ENCODE measurements around the gene CATSPERB. TPM values are rescaled to one million over a fixed set of nuclear protein-coding genes. Genes with fewer than 3 reads are reported as not detected.
"Not testable (repeated sequence)": the region's sequence is repeated elsewhere in the genome, so short reads cannot be mapped to it uniquely, and the experiment has no call there.

CATSPERB gene
- polyA plus RNA-seq, 1 donor, result 0.40 TPM

DNA sequence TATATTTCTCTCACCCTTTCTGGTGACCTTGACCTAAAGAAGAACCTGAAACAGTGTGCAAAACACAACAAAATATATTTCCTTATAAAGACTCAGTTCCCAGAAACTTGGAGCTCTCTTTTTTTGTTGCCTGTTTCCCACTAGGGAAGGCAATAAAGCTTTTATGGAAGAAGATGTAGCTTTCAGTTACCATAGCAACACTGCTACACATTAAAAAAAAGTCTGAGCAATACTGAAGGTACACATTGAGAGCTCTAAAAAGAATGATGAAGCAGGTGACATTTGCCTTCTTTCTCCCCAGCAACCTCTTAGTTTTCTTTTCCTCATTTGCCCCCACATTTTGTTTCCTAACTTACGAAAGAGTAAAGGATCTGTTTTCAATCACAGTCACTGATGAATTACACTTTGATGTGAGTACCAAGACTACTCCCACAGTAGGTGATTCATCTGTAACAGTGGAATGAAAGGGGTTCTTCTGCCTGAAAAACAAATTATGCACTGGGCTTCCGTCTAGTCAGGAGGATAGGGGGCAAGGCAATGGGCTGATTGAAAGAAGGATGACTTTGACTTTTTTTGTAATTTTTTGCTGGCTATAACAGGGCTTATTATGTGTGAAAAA, 1.1 kb upstream of the CATSPERB start:
- no peak for DNase-seq

DNA sequence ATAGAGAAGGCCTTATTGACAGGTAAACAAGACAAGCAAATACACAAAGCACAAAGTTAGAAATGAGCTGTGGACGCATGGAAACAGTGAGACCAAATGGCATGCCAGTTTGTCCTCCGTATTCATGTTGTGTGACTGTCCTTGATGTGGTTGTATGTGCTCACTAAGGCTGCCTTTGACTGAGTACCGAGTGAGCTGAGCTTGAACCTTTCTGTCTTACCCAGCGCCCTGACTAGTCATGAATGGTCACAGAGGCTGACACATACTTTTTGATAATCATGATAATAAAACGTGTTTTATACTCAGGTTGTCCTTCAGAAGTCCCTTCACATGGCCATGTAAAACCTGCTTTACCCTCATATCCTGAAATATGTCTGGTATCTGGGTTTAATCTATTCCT, 553 bp upstream of the CATSPERB start:
- no peak for DNase-seq

DNA sequence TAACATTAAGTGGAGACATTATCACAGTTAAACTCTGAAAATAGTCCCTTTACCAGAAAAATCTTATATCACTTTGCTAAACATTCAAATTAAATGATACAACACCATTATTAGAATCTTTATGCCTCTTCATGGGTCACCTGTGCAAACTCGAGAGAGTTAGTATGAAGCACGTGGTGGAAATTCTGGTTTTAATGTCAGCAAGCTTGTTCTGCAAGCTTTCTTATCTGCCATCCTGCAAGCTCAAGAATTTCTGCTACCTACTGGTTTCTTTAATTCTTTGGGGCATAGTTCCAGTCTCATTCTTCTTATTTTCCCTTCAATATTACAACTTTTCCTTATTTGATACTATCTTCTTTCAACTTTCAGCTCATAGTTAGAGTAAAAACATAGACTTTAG, 868 bp downstream of the CATSPERB start:
- no peak for DNase-seq

DNA sequence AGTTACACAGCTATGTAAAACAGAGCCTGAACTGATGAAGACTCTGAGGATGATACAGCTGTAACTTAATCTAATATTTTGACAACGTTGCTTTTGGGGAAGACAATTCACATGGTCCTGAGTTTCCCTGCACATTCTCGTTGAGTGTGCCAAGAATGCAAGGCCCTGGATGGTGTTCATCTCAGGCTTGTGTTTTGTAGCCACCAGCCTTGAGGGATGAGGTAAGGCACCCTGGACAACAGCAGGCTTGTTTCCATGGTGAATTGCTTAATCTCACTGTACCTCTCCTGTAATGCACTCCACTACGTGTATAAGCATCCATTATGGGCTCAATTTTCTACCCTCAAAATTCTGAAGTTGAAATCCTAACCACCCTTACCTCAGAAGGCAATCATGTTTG, 2.1 kb downstream of the CATSPERB start:
- DNase-seq, result no peak

DNA sequence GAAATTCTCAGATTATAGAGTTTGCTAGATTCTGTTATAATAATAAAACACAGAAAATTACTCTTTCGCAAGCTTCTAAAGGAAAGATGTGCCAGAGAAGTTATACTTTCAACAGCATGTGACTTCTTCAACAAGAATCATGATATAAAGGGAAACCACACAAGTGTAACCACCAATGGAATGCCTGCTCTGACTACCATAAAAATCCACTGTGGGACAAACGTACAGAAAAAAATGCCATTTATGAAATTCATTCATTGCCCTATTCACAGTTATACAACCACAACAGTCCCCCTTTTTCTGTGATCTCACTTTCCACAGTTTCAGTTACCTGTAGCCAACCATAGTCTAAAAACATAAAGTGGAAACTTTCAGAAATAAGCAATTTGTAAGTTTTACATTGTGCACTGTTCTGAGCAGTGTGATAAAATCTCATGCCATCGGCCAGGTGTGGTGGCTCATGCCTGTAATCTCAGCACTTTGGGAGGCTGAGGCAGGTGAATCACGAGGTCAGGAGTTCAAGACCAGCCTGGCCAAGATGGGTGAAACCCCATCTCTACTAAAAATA, 3.2 kb downstream of the CATSPERB start:
- no peak for DNase-seq

DNA sequence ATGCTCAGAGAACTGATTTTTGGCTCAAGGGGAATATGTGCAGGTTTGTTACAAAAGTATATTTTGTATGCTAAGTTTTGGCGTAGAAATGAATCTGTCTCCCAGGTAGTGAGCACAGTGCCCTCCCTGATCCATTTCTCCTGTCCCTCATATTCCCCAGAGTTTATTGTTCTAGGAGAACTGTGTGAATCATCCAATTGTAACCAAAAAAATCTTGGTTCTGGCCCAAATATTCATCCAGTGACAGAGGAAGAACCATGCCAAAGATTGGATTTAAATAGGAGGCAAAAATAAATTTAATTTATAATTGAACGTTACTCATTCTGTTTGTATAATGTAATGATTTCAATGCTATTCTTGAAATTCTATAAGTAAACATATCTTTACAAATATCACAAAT, 4.8 kb downstream of the CATSPERB start:
- DNase-seq, result no peak

DNA sequence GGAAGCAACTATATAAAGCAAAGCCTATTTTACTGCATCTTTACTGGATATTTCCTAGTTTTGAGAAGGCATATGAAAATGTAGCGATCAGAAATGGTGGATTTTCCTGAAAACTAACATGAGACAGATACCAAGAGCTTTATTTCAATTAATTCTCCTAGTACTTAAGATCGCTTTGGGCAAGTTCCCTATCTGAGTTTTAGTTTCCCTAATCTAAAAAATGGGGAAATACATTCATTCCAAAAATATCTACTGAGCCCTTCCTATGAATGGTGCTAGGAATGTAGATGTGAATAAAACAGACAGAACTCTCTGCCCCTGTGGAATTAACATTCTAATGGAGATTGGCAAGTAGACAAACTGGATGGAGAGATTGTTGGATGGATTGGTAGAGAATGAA, 8.4 kb downstream of the CATSPERB start:
- no peak for DNase-seq

DNA sequence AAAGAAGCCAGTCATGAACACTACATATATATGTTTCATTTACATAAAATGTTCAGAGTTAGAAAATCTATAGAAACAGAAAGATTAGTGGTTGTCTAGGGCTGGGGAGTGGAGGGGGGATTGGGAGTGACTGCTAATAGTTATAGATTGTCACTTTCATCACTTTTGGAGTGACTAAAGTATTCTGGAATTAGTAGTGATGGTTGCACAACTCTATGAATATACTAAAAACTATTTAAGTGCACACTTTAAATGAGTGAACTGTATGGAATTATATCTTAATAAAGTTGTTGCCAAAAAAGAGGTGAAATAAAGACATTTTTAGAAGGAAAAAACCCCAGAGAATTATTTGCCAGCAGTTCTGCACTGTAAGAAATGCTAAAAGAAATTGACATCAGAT, 9.5 kb downstream of the CATSPERB start:
- DNase-seq, result no peak

DNA sequence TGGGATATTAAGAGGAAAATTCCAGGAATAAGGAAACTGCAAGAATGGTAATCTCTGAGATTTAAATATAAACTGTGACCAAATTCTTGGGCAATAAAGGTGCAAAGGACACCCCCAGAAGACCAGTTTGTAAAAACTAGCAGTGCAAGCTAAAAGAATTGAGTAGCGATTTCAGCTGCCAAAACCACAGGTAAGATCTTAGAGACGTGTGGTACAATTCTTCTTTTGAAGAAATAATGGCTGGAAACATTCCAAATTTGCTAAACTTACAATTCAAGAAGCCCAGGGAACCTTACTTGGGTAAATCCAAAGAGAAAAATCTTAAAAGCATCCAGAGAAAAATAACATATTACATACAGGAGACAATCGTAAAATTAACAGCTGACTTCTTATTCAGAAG, 12.0 kb downstream of the CATSPERB start:
- no peak for DNase-seq

DNA sequence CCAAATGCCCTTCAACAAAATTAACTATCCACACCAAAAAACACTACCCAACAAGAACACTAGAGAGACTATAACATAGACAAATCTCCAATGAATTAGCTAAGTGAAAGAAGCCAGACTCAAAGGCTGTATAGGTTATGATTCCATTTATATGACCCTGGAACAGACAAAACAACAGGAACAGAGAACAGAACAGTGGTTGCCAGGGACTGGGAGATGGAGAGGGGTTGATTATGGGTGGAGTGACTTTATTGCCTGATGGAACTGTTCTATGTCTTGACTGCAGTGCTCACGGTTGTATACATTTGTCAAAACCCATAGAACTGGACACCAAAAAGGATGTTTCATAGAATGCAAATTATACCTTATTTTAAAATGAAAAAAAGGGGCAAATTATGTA, 14.9 kb downstream of the CATSPERB start:
- DNase-seq, result no peak

DNA sequence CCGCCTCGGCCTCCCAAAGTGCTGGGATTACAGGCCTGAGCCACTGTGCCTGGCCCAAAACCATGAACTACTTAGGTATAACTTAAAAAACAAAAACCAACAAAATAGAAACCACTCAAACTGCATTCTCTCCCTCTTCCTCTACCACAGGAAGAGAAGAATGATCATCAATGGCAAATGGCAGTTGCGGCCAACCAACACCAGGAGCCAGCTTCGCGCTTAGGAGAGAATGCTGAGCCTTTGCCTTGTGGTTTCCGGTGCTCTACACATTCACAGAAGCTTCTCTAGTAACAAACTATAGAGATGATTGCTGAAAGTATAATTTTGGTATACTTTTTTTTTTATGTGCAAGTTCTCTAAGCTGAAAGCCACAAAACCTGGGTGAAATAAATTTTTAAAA, 17.1 kb downstream of the CATSPERB start:
- DNase-seq, result no peak

DNA sequence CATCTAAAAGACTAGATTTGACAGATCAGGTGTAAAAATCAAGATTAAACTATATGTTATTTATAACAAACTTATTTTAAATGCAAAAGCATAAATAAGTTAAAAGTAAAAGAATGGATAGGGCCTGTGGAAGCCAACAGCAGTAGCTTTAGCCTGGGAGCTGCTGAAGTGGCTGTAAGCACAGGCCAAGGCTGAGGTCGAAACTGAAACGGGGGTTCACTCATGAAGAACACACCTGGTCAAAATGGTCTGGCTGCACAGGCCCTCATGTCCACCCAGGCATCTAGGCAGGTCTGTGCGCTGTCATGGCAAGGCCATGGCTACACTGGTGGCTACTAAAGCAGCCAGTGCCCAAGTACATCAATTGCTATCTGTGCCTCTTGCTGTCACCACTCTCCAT, 23.1 kb downstream of the CATSPERB start:
- DNase-seq, result no peak

DNA sequence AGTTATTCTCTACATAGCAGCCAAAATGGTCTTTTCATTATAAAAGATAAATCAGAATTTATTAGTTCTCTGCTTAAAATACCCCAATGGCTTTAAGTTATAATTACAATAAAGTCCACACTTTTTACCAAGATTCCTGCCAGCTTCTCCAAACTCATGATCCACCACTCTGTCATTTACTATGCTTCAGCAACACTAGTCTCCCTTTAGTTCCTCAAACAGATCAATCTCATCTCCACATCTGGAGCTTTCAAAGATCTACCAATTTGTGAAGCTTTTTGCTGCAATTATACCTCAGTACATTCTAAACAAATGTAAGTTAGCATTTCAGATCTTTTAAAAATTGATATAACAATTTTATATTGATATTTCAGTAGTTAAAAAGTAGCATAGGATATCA, 24.9 kb downstream of the CATSPERB start:
- DNase-seq, result no peak

DNA sequence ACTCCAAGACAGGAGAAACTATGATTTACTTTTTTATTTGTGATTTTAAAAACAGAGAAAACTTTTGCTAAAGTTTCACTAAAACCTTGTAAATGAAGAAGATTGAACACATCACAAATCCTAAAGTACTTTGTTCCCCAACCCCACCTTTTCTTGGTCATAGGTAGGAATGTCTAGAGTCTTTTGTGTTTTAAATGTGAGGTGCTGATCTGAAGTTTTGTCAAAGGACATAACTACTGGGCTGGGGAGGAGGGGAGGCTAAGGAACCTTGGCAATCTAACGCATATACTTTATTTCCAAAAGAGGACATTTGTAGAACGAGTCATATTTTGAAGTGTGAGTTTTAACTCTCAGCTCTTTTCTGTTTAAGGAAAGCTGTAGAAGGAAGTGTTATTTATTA, 37.2 kb downstream of the CATSPERB start:
- no peak for DNase-seq

DNA sequence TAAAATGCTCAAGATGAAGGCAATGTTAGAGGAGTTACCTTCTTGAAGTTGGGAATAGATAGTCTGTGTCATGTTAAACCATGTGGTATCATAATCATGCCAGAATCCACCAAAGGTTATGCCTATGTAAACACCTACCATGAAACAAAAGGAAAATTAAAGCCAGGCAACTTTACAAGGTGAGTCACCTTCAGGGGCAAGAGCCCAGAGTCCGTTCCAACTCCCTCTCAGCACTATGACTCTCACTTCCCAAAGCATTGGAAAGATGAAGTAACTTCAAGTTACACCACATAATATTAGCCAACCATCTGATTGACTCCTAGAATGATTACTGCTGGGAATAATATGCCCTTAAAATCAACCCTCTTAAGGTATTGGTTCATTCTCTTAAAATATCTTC, 38.5 kb downstream of the CATSPERB start:
- no peak for DNase-seq

DNA sequence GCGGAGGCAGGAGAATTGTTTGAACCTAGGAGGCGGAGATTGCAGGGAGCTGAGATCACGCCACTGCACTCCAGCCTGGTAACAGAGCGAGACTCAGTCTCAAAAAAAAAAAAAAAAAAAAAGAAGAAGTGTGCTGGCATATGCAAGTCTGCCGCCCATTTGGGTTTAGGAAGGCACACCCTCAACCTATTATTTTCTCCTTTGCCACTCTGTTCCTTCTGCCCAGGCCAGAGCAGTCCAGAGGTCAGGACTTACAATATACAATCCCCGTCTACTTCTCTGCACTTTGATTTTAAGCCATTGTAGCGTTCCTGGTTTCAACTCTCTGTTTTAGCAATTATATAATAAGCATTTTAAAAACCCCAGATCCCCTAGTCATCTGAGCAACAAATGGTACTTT, 39.8 kb downstream of the CATSPERB start:
- no peak for DNase-seq

DNA sequence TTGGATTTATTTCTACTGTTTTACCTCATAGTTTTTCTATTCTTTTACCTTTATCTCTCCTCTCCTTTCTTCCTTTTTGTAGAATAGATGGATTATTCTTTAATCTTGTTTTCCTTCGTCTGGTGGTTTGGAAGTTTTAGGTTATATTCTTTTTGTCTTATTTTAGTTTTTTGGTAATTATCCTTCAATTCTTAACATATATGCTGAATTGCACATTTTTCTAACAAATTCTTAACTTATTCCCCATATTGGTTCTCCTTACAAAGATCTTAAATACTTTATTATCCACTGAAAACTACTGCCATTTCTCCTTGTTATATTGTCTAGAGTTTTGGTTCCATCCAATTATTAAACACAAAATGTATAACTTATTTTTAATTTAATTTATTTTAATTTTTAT, 42.3 kb downstream of the CATSPERB start:
- no peak for DNase-seq

DNA sequence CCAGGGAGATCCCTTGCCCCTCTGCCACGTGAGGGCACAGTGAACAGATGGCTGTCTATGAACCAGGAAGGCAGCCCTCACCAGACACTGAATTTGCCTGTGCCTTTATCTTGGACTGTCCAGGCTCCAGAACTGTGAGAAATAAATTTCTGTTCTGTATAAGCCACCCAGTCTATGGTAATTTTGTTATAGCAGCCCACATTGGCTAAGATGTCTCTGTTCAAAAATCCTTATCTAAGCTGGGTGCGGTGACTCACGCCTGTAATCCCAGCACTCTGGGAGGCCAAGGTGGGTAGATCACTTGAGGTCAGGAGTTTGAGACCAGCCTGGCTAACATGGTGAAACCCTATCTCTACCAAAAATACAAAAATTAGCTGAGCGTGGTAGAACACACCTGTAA, 44.5 kb downstream of the CATSPERB start:
- DNase-seq, result not testable (repeated sequence)

DNA sequence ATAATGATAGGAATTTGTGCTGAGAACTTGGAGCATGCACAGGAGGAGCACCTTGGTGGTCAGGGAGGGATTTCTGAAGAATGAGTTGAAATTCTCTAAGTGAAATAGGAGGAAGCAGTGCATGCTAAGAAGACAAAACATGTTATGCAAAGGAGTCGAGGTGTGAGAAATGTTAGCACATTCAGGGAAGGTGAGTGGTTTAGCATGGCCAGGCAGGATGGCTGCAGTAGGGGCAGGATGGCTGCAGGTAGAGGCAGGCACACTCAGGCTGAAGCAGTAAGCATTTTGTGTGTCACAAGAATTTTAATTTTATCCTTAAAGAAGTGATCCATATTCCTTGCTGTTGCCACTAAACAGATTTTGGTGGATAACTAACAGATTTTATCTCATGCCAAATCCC, 46.3 kb downstream of the CATSPERB start:
- DNase-seq, result no peak

DNA sequence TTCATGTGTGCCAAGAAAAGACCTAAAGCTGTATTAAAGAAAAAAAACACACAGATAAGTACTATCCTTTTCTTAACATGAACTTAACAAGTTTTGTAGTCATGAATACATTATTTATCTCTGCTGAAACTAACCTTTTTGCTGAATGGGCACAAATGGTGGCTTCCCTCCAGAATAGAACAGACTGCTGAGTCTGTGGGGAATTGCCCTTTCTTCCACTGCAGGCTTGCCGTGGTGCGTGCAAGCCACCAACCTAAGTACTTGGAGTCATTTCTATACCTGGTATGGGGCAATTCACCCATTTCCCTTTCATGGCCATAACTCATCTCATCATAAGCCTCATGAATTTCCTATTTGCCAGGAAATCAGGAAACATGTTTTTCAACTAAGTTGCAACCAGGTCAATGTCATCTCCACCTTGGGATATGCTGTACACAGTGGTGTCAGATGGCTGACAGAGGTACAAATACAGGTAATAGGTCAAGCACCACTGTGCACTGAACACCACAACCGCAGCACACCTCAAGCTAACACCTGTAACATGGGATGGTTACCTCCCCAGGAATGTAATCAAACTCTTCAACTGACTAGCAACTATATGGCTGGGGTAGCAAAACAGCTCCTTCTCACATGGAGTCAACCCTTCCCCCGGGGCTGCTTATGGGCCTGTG, 49.9 kb downstream of the CATSPERB start:
- no peak for DNase-seq

DNA sequence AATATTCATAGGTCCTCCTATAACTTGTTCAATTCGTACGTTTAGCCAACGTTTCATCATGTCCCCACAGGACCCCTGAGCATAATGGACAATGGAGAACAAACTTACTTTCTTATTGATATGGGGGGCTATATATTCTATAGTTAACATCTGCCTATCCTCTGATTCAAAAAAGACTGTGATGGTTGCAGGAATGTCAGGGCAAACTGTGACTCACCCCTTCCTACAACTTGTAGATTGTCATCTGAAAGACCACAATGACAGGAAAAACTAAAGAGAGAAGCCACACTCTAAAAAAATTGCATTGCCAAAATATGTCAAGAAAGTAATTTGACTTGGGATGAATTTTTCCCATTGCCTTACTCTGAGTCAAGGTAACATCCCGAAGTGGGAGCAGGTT, 50.8 kb downstream of the CATSPERB start:
- DNase-seq, result no peak

DNA sequence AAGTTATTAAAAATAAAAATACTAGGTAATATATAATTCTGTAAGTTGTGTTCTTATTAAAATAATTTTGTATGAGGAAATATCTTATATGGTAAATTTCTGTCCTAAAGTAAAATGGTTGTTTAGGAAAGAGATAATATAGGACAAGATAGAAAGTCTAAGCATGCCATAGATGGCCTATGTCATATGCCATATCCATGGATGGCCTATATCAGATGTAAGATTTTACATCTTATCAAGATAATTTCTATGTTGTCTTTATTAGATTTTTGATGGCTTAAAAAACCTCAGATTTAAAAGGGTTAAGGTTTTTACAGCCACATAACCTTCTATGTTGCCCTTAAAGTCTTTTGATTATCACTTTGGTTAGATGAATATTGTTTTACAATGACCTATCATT, 52.6 kb downstream of the CATSPERB start:
- no peak for DNase-seq

DNA sequence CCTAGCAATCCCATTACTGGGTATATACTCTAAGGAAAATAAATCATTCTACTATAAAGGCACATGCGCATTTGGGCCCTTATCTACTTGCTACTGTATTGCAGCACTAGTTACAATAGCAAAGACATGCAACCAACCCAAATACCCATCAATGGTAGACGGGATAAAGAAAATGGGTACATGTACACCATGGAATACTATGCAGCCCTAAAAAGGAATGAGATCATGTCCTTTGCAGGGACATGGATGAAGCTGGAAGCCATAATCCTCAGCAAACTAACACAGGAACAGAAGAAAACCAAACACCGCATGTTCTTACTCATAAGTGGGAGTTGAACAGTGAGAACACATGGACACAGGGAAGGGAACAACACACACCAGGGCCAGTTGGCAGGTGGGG, 54.2 kb downstream of the CATSPERB start:
- DNase-seq, result not testable (repeated sequence)

DNA sequence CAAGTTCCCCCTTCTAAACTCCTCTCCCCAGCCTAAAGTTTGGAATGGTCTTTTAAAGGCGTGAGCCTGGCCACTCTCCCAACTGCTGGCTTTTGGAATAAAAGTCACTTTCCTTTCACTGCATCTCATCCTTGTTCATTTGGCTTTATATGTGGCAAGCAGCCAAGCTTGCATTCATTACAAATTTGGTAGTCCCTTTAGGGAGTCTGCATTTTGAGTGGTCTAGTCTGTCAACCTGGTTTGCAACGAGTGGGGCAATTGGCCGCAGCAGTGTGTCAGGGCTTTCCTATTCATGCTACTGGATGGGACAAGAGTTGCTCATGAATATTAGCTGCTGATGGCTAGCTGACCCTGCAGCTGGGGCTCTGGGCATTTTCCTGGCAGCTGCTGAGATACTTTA, 57.0 kb downstream of the CATSPERB start:
- no peak for DNase-seq

DNA sequence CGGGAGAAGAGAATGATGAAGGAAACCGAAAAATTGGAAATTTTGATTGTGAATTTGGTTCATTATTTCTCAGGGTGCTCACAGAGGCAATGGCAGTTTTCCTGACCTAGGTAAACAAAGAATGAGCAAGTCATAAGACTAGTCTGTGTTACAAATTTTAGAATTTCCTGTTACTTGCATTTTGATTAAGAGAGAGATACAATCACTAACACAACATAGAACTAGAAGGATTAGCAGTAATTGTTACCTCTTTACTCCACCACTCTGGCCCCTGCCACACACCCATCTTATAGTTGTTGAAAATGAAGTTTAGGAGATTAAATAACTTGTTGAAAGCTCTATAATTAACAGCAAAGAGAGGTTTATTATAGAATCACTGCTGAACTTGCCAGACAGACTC, 62.0 kb downstream of the CATSPERB start:
- no peak for DNase-seq
